Activated B cell treated with CpG ODN at 0.5 μM for 24 hours (primary cell): ENCODE measurements around the gene RASAL2. TPM values are rescaled to one million over a fixed set of nuclear protein-coding genes. Genes with fewer than 3 reads are reported as not detected.

ENCODE experiments used
- ATAC-seq: fragments of 200-7000 bp; cut with Tn5 transposase; one replicate; pipeline ENCODE4 v1.10.0; 2021; ENCODE audit warnings: low read depth, mild to moderate bottlenecking, moderate library complexity
- CTCF ChIA-PET: fragments of 350-600 bp; sonication (Branson Sonifier 250); formaldehyde crosslinking; loops from one replicate; lab custom pipeline; 2021; ENCODE audit warnings: antibody characterized with exemption; lab: Charles Lee
- POLR2A ChIA-PET: fragments of 350-600 bp; sonication (Branson Sonifier 250); formaldehyde crosslinking; loops from one replicate; lab custom pipeline; 2021; ENCODE audit warnings: antibody characterized with exemption; lab: Charles Lee
- DNase-seq: peaks from one replicate; pipeline ENCODE4 v3.0.0; 2022
- H3K27ac Mint-ChIP-seq: one replicate; pipeline ENCODE4 v1.8.0; 2020; ENCODE audit warnings: mixed read lengths
- H3K27me3 Mint-ChIP-seq: one replicate; pipeline ENCODE4 v1.8.0; 2021; ENCODE audit warnings: mixed read lengths
- H3K36me3 Mint-ChIP-seq: one replicate; pipeline ENCODE4 v1.8.0; 2021; ENCODE audit warnings: low read depth, mixed read lengths
- H3K4me1 Mint-ChIP-seq: one replicate; pipeline ENCODE4 v1.8.0; 2021; ENCODE audit warnings: mixed read lengths
- H3K4me3 Mint-ChIP-seq: one replicate; pipeline ENCODE4 v1.8.0; 2020; ENCODE audit warnings: mild to moderate bottlenecking, mixed read lengths
- H3K9me3 Mint-ChIP-seq: one replicate; pipeline ENCODE4 v1.8.0; 2020; ENCODE audit warnings: mixed read lengths
- intact Hi-C: fragments of 100-400 bp; cut with micrococcal nuclease; formaldehyde crosslinking; loops from one replicate; pipeline ENCODE4 v1.15.1; 2024
- total RNA-seq: library from RNA; stranded (reverse); gene quantifications from 2 replicates; pipeline ENCODE4 v1.2.3, GENCODE V29; 2022
- TF ChIP-seq, protein P1 (sequence below): fragments of 200-600 bp; IDR thresholded peaks from one replicate; pipeline ENCODE4 v1.8.0; 2022; ENCODE audit warnings: antibody characterized with exemption, mild to moderate bottlenecking

Gene RASAL2
- total RNA-seq, 1 donor from 2014 or later = 0.16 TPM

GRCh38 chr1:178500091-178500770 lies 406.3 kb downstream of the RASAL2 start:
- peaks cover 2% of the 10 kb centered on the region for H3K4me1 Mint-ChIP-seq
- DNase-seq = no peak
- ChIA-PET CTCF (interaction anchor here (3.6 to 5.8 kb wide), 2 partner anchors 188 to 201 kb away, joined by 18 to 60 read pairs; no protein-coding TSS in a partner anchor), POLR2A (no interaction called here)
- intact Hi-C loops = loop anchor here (2.0 kb wide), 1 partner anchor 199 kb away; no protein-coding TSS in a partner anchor
- TF ChIP-seq, protein P1, sequence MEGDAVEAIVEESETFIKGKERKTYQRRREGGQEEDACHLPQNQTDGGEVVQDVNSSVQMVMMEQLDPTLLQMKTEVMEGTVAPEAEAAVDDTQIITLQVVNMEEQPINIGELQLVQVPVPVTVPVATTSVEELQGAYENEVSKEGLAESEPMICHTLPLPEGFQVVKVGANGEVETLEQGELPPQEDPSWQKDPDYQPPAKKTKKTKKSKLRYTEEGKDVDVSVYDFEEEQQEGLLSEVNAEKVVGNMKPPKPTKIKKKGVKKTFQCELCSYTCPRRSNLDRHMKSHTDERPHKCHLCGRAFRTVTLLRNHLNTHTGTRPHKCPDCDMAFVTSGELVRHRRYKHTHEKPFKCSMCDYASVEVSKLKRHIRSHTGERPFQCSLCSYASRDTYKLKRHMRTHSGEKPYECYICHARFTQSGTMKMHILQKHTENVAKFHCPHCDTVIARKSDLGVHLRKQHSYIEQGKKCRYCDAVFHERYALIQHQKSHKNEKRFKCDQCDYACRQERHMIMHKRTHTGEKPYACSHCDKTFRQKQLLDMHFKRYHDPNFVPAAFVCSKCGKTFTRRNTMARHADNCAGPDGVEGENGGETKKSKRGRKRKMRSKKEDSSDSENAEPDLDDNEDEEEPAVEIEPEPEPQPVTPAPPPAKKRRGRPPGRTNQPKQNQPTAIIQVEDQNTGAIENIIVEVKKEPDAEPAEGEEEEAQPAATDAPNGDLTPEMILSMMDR = no peak
- H3K36me3 Mint-ChIP-seq = no peaks in the 10 kb centered on the region
- no peak for ATAC-seq
- H3K27me3 Mint-ChIP-seq = no peaks in the 10 kb centered on the region
- no peak overlapping the region for H3K4me3 Mint-ChIP-seq
- no peak overlapping the region for H3K27ac Mint-ChIP-seq
- no peaks in the 10 kb centered on the region for H3K9me3 Mint-ChIP-seq

DNA sequence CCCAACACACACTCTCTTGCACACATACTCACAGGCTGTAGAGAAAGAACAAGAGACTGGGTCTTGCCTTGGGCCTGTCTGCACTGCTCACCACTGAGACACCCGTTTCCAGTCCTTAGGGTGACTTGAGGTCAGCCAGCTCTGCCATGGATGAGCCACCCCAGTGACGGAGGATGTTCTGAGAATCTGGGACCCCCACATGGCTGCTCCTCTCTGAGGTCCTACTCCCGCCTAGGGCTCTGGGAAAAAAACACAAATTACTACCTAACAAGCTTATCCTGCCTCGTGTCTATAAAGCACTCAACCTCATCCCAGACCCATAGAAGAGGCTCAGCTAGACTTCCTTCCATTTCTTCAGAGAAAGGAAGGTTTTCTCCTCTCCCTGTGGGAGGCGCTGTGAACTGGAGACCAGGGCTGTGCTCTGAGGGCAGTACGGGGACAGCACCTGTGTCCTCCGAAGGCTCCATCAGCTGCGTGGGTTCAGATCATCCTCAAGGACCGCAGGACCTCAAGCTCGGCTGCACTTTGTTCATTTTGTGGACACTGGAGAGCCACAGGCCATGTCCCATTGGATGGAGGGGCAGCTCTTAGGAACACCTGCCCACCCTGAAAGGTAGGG lies 407.1 kb downstream of the RASAL2 start:
- no peak overlapping the region for H3K27ac Mint-ChIP-seq
- H3K36me3 Mint-ChIP-seq = no peaks in the 10 kb centered on the region
- peaks cover 2% of the 10 kb centered on the region for H3K4me1 Mint-ChIP-seq
- TF ChIP-seq, protein P1 = no peak
- intact Hi-C loops = loop anchor here (1.0 to 2.0 kb wide), 2 partner anchors 192 to 200 kb away; no protein-coding TSS in a partner anchor
- H3K27me3 Mint-ChIP-seq = no peaks in the 10 kb centered on the region
- ATAC-seq (no peak), DNase-seq (no peak)
- no peak overlapping the region for H3K4me3 Mint-ChIP-seq
- H3K9me3 Mint-ChIP-seq = no peaks in the 10 kb centered on the region
- POLR2A ChIA-PET = no interaction called here
- CTCF ChIA-PET = interaction anchor here (0.5 to 5.8 kb wide), 7 partner anchors 10 to 201 kb away, joined by 3 to 60 read pairs (median 3); no protein-coding TSS in a partner anchor

DNA sequence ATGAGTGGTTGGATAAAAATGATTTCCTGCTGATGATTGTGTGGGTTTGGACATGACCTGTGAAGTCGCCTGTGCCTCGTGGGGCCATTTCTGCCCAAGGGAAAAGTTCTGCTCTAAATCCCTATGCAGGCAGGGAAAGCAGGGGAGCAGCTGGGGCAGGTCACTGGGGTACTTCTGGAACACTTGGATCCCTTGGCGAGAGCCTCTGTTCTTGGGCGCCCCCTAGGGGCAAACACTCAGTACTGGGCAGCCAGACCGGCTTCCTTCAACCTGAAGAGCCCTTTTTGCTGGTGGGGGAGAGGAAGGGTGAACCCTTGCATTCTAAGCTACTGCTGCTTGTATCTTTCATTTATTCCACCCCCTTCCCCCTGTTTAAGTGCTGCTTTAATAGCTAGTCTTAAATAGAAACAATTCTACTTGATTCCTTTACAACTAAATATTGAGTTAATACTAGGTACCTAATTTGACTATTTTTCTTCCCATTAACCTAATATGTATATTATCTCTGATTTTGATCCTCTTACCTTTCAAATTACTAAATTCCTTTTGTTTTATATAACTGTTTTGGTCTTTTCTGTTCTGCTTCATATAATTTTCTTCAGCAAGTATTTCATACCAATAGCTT lies 407.9 kb downstream of the RASAL2 start:
- intact Hi-C loops = loop anchor here (1.0 to 2.0 kb wide), 2 partner anchors 193 to 201 kb away; no protein-coding TSS in a partner anchor
- Mint-ChIP-seq H3K9me3 (no peaks in the 10 kb centered on the region), H3K36me3 (no peaks in the 10 kb centered on the region), H3K4me3 (no peak overlapping the region), H3K27me3 (no peaks in the 10 kb centered on the region), H3K27ac (no peak overlapping the region), H3K4me1 (peaks cover 2% of the 10 kb centered on the region)
- ATAC-seq (peak; percentile 70), DNase-seq (peak; percentile 56)
- POLR2A ChIA-PET = no interaction called here
- CTCF ChIA-PET = interaction anchor here (0.6 to 5.8 kb wide), 9 partner anchors 10 to 708 kb away, joined by 3 to 60 read pairs (median 3); no protein-coding TSS in a partner anchor
- TF ChIP-seq, protein P1 = no peak

DNA sequence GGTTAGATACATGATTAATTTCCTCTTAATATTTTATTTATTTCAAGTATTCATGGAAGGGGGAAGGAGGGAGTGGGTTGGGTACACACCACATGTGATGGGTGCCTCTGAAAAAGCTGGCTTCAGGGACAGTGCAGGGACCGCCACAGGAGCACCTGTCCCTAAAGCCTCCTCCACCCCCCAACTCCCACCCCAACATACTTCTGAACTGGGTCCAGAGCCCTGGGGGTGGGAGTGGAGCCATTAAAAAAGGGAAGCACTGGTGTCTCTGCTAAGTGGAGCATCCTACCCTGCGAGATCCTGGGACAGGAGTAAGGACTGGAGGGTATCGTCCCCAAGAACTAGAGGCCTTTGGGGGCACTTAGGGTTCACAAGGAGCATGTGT lies 408.4 kb downstream of the RASAL2 start:
- Mint-ChIP-seq H3K27ac (no peak overlapping the region), H3K4me1 (peaks cover 2% of the 10 kb centered on the region), H3K36me3 (no peaks in the 10 kb centered on the region), H3K4me3 (no peak overlapping the region), H3K27me3 (no peaks in the 10 kb centered on the region), H3K9me3 (no peaks in the 10 kb centered on the region)
- ATAC-seq (no peak), DNase-seq (no peak)
- intact Hi-C loops = no loop called here
- TF ChIP-seq, protein P1 = no peak
- POLR2A ChIA-PET = no interaction called here
- CTCF ChIA-PET = interaction anchor here (0.6 to 5.8 kb wide), 7 partner anchors 9 to 708 kb away, joined by 3 to 60 read pairs (median 3); no protein-coding TSS in a partner anchor
